ENCODE results near the gene CRYL1.
A peak's percentile ranks its signal among the peaks of the same experiment; 100 is the strongest.

Gene CRYL1, protein sequence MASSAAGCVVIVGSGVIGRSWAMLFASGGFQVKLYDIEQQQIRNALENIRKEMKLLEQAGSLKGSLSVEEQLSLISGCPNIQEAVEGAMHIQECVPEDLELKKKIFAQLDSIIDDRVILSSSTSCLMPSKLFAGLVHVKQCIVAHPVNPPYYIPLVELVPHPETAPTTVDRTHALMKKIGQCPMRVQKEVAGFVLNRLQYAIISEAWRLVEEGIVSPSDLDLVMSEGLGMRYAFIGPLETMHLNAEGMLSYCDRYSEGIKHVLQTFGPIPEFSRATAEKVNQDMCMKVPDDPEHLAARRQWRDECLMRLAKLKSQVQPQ

DNA sequence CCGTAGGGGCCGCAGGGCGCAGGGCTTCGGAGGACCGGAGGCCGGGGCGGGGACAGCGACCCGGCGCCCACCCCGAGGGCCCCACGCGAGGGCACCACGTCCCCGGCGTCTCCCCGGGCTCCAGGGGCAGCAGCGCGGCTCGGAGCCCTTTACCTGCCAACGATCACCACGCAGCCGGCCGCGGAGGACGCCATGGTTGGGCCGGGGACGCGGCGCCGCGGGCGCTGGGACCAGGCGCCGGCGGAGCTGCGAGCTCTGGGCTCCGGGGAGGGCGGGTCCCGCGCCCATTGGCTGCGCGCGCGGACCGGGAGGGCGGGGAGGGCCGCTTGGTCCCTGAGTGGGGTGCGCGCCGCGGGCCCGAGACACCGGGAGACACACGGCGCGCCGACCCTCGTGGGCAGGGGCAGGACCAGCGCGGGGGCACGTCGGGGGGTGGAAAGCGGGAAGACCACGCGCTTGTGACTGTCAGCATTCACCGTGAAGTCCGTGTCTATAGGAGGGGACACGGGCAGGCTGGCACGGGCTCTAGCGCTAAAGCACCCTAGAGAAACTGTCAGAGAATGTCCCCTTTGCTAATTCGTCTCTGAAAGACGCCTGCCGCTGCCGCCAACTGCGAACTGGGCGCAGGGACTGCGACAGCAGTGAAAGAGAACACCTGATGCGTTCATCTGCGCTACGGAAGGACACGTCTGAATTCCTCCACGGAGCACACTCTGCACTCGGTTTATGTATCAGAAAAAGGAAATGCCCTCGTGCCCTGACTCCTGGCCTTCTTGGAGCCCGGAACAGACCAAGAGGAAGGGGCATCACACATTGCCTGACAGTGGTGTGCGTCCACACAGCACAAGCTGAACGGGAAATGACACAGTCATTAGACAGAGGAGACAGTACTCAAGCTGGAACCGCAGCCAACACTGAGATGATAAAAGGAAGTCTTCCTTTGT is at the start of gene CRYL1:
TSS of gene CRYL1 (minus strand) at position 257 of the 944 bp plus-strand sequence. CDS start at position 194, 63 bp downstream.
- no peak for DNase-seq

DNA sequence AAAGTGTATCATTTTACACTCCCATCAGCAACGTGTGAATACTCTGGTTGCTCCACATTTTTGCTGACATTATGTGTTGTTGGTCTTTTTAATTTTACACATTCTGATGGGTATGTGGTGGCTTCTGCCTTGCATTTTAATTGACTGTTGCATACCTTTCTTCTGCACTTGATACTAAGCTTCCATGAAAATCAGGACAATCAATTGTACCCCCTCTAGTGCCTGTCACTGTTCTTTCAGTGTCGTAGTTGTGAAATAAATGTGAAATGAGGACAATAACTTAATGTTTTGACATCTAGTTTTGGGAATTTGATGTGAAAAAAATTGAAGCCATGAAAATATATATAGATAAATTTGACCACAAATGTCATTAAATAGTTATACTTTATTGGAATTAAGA is 48.0 kb upstream of the CRYL1 start:
- DNase-seq: no peak

DNA sequence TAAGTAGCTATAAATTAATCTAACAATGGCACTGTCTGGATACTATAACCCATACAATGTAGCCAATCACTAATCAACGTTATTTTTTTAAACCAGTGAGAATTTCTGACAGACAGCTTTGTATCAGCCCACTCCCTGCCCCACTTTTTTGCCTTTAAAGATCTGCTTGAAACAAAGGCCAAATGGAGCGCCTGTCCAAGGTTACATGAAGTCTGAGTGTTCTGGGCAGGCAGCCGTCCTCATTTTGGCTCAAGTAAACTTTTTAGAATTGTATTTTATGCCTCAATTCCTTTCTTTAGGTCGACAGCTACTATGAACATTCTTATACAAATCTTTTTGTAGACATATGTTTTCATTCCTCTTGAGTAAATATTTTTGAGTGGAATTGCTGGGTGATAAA is 47.5 kb upstream of the CRYL1 start:
- no peak for DNase-seq

DNA sequence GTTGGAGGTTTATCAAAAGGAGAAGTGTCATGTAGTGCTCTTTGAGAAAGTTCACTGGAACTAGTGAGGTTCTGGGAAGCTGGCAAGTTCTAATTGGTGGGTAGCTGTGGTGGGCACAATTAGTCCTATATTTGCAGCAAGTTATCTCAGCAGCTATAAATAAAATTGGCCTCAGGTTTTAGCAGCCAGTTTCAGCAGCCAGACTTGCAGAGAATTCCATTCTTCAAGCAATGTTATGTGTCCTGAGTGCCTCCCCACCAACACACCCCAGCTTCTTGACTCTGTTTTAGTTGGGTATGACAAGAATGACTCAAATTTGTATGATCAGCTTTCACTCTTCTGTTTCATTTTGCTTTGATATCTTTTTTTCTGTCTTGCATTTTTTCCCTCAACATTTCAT is 46.0 kb upstream of the CRYL1 start:
- DNase-seq: no peak

DNA sequence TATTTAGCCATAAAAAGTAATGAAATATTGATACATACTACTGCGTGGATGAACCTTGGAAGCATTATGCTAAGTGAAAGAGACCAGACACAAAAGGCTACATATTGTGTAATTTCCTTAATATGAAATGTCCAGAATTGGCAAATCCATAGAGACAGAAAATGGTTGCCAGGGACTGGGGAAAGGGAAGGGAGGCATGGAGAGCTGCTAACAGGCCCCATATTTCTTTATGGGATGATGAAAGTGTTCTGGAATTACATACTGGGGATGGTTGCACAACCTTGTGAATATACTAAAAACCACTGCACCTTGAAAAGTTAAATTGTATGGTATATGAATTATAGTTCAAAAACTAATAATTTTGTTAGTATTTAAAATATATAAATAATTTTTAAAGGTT is 44.9 kb upstream of the CRYL1 start:
- no peak for DNase-seq

DNA sequence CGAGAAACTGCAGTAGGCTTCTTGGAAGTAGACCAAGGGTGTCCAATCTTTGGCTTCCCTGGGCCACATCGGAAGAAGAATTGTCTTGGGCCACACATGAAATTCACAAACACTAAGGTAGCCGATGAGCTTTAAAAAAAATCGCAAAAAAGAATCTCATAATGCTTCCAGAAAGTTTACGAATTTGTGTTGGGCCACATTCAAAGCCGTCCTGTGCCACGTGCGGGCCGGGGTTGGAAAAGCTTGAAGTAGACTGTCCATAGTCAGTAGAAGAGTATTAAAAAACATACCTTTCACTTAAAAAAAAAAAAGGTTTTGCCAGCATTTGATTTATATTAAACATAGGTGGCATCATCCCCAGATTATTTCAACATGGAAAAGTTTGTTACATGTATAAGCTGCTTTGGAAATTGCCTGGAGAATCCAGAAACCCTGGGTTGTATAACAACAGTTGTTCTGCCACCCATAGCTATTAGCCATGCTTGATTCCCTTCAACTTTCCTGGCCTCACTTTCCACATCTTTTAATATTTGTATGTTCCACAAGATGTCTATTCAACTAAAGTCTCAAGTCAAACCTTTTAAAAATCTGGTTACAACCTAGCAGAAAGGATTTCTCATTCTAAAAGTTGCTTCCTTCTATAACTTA is 42.3 kb upstream of the CRYL1 start:
- DNase-seq: no peak

DNA sequence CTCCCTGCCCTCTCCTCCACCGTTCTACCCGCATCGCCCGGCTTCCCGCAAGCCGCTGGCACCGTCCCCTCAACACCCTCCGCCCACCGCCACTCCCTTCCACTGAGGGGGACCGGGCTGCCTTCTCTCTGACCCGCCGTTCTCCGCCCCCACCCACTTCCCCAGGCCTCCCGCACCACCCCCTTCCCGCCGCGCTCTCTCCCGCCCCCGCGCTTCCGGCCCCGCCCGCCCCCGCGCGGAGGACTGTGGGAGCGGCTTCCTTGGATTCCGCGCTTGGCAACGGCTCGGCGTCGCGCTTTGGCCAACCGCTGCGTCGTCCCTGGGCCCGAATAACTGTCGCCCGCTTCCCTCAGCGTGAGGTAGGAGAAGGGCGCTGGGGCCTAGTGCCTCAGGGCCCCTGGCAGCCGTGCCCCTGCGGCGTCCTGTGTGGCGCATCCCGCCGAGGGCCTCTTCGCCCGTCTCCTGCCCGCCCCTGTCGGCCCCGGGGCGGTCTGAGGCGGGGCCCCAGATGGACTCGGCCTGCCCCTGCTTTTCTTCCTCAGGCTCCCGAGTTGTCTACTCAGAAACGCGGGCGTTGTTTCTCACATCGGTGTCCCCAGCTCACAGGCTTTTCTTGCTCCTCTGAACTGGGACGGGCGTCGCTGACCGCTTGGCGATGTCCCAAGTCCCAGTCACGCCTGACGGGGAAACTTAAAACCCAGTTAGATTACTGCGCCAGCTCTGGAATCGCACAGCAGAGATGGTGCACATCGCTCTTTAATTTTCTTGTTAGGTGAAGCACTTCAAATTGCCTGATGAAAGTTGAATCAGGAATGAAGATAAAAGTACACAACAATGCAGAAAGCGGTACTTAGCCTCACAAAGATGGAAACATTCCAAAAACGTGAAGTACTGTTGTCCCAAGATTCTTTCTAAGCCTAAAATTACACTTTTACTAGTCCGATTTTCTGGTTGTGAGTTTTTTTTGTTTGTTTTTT is 41.5 kb upstream of the CRYL1 start, which contains the start of gene IFT88:
TSS of gene IFT88 (plus strand) at position 260 of the 977 bp plus-strand sequence. CDS start 7,229 bp downstream, outside the sequence.
- DNase-seq: peak; percentile 41

DNA sequence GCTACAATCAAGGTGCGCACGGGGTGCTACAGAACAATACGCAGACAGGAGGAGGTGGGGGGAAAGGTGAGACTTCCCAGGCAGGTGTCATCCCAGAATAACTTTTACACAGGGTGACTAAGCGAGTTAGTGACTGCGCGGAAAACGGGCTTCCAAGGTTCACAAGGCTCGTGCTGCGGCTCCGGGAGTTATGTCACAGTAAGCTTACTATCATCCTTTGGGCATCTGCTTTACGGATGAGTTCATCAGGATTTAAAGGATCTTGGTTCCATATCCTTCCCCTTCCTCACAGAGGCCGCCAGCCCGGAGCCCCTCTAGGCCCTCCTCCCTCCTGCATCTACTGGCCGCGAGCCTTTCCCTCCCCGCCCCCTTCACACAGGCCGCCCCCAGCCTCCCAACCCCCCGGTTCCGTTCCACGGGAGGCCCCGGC is 40.8 kb upstream of the CRYL1 start:
- no peak for DNase-seq

DNA sequence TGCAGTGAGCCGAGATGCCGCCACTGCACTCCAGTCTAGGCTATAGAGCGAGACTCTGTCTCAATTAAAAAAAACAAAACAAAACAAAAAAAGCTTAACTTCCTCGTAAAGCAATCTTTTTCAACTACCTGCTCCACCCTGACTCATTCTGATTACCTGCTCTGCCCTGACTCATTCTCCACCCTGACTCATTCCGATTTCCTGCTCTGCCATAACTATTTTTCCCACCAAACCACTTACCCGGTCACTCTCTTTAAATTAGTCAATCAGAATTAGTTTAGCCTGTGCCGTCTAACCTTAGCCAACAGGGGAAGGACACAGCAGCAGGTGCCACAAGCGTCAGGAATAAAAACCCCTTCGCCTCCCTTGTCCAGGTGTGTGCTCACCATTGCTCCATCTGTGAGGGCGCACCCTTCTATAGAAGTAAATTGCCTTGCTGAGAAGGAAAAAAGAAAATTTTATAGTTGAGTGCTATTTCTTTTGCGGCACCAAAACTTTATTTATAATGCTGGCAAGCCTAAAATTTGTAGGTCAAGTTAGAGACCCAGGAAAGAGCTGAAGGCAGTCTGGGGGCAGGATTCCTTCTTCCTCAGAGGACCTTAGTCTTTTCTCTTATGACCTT is 39.6 kb upstream of the CRYL1 start:
- DNase-seq: no peak

DNA sequence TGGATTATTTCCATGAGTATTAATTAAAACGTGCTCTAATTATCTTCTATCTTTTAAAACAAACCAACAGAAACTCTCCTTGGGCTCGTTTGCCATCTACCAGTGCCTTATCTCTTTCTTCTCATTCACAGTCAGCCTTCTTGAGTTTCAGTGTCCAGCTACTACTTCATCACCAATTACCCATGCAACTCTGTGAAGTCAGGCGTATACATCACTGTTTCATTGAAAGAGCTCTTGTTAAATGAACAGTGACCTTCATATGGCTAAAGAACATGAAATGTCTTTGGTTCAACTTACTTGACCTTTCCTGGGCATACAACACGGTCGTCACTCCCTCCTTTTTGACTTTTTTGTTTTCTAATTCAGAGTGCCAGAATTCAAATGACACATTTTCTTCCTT is 36.1 kb upstream of the CRYL1 start:
- DNase-seq: no peak

DNA sequence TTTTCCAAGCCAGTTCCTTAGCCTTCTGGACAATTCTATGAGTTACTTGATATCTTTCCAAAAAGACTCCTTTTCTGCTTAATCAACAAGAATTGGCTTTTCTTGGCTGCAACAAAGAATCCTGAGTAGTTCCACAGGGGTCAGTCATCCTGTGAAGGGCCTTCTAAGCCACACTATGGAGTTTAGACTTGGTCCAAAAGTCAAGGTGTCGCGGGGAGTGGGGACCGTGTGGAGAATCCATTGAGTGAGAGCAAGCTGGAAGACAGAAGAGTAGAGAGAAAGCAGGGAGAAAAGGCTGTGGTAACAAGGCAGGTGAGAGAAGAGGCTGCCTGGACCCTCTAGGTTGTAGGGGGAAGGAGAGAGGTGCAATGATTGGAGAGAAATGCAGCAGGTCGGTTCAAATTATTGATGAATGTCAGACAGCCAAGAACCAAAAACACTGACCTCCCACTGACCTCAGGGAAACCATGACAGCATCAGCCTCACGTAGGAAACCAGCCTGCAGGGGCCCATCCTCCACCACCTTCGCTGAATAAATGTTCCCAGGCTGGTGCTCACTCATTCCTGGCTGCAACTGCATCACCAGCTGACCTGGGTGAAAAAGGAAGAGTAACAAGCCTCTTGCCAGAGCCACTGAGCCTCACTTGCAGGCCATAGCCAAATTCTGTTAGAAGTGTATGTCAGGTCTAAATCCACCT is 34.2 kb upstream of the CRYL1 start:
- DNase-seq: no peak

DNA sequence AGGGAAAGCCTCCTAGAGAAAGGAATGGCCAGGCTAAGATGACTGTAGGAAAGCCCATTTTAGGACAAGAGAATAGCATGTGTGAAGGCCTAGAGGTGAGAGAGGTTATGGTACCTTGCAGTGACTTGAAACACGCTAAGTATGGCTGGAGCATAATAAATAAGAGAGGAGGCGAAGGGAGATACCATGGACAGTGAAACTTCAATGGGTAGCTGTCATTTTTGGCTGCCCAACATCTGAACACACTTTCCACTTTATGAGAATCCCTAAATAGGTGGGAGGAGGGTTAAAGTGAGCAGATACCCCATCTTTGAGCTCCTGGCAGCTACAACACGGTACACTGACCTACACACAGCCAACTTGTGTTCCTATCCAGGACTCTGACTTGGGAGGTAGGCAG is 33.3 kb upstream of the CRYL1 start:
- DNase-seq: no peak

DNA sequence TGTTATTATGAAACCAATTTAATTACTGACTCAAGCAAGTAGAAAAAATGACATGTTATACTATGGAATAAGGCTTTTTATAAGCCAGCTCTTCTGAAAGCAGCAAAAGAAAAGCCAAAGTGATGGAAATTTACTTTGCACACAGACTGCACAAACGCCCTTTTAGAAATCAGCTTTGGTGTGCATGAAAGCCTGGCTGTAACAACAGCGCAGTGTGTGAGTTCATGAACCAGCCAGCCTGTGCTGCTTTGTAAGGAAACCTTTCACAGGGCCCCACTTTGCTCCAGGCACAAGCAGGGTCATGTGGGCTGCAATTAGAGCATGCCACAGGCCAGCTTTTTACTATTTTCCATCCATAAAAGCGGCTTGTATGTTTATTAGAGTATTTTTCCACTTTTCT is 27.7 kb upstream of the CRYL1 start:
- DNase-seq: no peak

DNA sequence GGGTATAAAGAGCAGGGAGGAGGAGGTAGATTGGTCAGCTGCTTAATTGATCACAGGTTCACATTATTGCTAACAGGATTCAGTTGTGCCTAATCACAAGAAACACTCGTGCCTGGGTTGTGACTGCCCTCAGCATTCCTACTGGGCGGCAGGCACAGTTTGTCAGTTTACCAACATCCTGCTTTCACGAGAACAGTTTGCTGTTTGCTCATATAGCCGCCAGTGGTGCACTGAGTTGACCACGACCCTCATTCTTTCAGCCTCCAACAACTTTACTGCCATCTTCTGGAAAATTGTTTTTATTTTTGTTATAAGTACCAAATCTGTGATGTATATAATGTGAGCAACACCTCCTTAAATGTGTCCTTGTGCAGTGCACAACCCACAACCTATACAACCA is 25.1 kb upstream of the CRYL1 start:
- DNase-seq: no peak

DNA sequence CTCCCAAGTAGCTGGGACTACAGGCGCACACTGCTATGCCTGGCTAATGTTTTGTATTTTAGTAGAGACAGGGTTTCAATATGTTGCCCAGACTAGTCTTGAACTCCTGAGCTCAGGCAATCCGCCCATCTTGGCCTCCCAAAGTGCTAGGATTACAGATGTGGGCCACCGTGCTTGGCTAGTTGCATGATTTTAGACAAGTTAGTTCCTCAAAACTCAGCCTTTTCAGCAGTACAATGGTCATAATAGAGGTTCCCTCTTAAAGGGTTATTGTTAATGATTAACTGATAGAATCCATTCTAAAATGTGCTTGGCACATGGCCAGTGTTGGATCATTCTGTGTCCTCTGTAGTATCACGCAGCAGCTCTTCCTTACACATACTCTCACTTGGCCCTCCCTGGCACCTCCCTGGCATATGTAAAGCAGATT is 21.8 kb upstream of the CRYL1 start:
- DNase-seq: no peak

DNA sequence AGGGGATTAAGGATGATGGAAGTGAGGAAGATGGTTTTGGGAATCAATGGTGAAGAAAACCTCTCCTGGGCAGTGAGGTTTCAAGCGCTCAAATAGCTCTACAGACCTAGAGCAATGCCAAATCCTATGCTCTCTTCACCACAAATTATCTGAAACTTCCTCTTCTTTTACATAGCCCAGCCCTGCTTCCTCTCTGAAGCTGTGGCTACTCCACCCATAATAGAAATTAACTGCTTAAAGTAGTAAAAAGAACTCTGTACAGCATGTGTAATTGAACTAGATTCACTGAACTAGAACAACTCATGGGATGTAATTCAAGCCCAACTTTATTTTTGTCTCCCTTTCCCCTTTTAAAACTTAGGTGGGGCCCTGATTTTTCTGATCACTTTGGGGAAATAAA is 20.9 kb upstream of the CRYL1 start:
- no peak for DNase-seq

DNA sequence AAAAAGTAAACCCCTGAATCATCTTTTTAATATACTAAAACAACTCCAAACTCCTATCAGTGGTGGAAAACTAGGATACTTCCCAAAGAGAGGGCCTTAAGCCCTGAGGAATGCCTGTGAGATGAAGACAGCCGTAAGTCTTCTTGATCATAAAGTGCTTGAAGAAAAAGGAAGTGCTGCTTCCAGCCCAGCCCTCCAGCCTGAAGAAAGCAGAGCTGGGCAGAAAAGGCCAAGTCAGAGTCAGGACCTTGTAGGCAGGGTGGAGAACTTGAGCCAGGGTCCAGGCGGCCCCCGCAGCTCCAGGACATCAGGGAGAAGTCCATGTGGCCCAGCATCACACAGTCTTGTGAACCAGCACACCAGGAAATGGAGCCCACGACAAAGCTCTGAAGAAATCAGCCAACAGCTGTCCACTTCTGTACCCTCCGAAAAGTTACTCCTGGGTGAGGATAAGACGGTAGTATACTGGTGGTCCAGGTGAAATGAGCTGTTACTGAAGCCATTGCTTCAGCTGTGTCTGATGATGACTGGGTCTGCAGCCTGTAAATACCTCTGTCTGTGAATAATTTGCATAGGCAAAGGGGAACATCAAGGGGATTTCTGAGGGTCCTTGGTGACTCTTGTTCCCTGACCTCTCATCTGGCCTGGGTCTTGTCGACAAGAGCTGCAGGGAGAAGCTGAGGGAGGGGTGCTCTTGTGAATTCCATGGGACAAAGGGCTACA is 18.7 kb upstream of the CRYL1 start:
- no peak for DNase-seq

DNA sequence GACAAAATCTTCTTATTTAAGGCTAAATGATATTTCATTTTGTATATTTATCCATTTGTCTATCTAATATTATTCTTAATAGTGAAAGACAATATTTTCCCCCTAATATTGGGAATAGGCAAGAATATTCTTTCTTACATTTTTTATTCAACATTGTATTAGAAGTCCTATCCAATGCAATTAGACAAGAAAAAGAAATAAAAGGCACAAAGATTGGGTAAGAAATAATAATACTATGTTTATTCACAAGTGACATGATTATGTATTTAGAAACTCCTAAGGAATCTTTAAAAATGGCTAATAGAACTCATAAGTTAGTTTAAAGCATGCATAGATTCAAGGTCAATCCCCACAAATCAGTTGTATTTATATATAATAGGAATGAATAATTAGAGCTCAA is 11.3 kb upstream of the CRYL1 start:
- DNase-seq: no peak

DNA sequence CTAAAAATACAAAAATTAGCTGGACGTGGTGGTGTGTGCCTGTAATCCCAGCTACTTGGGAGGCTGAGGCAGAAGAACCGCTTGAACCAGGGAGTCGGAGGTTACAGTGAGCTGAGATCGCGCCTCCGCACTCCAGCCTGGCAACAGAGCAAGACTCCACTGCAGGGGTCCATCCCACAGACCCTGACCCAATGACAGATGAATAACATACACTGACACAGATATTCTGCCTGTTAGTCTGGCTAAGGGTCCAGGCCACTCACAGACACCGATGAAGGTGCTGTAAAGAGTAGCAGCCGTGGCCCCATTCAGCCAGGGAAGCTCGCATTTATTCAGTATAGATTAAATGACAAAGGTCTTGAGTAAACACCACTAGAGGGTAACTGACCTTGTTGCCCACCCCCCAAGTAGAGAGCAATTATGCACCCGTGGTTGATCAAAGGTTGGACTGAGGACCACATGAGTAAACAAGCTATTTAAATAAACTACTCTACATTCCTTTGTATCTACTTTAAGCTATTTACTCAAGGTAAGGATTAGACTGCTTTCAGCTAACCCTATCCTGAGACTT is 8.5 kb upstream of the CRYL1 start:
- no peak for DNase-seq

DNA sequence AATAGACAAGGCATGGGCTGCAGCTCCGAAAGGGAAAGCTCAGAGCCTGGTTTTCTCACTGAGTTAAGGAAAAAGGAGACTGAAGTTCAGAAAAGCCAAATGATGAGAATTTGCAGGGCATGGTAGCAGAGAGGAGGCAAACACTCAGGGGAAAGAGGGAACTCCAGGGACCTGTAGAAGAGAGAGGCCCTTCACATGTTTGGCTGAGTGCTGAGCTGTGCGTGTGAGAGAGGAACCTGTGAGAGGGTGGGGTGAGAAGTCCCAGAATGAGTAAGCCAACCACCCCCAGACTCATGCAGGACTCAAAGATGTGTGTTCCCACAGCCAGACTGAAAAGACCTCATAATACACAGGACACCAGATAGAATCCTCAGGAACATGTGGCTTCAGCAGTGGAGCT is 2.8 kb upstream of the CRYL1 start:
- no peak for DNase-seq
